ENCODE data around the gene CD84.

CD84 gene

DNA sequence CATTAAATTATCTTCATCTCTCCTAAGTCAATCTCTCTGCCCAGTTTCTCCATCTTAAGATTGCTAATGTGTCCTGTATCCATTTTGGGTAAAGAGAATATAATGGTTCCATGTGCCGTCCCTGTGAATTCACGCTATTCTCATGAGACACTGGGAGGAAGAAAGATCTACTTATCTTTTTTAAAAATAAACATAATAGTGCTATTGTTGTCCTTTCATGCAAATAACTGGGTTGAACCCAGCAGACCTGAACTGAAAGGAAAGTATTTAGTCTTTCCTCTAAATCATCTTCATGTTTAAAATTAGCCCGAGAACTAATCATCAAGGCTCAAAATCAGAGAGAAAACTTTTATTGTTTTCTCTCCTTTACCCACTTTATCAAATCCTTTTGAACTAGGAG lies 45.2 kb upstream of the CD84 start:
- no peak for DNase-seq (ENCODE audit: low read depth, low spot score)
- POLR2A ChIA-PET = no interaction called here

DNA sequence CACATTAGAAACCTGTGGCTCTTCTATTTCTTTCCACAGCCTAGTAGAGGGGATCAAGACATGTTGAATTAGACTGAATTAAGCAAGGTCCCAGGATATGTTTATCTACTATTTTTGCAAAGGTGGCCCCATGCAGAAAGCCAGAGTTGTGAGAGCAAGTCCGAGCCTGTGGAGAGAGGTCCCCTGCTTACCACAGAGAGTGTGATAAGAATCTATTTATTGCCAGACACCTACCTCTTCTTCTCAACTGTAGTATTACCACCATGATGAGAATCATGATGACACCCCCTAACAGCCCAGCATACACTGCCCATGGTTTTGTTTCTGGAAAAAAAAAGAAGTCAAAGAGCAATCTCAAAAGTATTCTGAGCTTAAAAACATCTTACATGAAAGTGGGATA lies 44.6 kb upstream of the CD84 start:
- no peak for DNase-seq (ENCODE audit: low read depth, low spot score)
- TF ChIP-seq, protein P1, sequence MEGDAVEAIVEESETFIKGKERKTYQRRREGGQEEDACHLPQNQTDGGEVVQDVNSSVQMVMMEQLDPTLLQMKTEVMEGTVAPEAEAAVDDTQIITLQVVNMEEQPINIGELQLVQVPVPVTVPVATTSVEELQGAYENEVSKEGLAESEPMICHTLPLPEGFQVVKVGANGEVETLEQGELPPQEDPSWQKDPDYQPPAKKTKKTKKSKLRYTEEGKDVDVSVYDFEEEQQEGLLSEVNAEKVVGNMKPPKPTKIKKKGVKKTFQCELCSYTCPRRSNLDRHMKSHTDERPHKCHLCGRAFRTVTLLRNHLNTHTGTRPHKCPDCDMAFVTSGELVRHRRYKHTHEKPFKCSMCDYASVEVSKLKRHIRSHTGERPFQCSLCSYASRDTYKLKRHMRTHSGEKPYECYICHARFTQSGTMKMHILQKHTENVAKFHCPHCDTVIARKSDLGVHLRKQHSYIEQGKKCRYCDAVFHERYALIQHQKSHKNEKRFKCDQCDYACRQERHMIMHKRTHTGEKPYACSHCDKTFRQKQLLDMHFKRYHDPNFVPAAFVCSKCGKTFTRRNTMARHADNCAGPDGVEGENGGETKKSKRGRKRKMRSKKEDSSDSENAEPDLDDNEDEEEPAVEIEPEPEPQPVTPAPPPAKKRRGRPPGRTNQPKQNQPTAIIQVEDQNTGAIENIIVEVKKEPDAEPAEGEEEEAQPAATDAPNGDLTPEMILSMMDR (IDR thresholded peaks at IDR 0.05; ENCODE audit: insufficient read depth, low read length, missing control alignments) = no peak
- CTCF ChIA-PET = interaction anchor here (0.8 kb wide), 1 partner anchor 17 kb away, joined by 3 read pairs; no protein-coding TSS in a partner anchor
- POLR2A ChIA-PET = no interaction called here
- H3K4me3 ChIP-seq (ENCODE audit: low read depth, low read length) = no peak overlapping the region

More for the DNA sequence above, 45.2 kb upstream of the CD84 start:
- TF ChIP-seq, protein P1 (IDR thresholded peaks at IDR 0.05; ENCODE audit: insufficient read depth, low read length, missing control alignments) = no peak
- H3K4me3 ChIP-seq (ENCODE audit: low read depth, low read length) = no peak overlapping the region
- CTCF ChIA-PET = no interaction called here

- H3K4me3 ChIP-seq (ENCODE audit: low read depth, low read length) = no peak overlapping the region
- CTCF ChIA-PET = interaction anchor here (0.8 to 1.6 kb wide), 2 partner anchors 13 to 16 kb away, joined by 3 to 4 read pairs; no protein-coding TSS in a partner anchor
- no peak for DNase-seq (ENCODE audit: low read depth, low spot score)
- POLR2A ChIA-PET = no interaction called here
- TF ChIP-seq, protein P1 (IDR thresholded peaks at IDR 0.05; ENCODE audit: insufficient read depth, low read length, missing control alignments) = no peak
Observed at GRCh38 chr1:160623227-160623633, 43.9 kb upstream of the CD84 start.

GRCh38 chr1:160622501-160623226 lies 43.4 kb upstream of the CD84 start:
- CTCF ChIA-PET = interaction anchor here (0.8 to 1.6 kb wide), 2 partner anchors 13 to 16 kb away, joined by 3 to 4 read pairs; no protein-coding TSS in a partner anchor
- POLR2A ChIA-PET = no interaction called here
- no peak for DNase-seq (ENCODE audit: low read depth, low spot score)
- TF ChIP-seq, protein P1 (IDR thresholded peaks at IDR 0.05; ENCODE audit: insufficient read depth, low read length, missing control alignments) = no peak
- H3K4me3 ChIP-seq (ENCODE audit: low read depth, low read length) = no peak overlapping the region

DNA sequence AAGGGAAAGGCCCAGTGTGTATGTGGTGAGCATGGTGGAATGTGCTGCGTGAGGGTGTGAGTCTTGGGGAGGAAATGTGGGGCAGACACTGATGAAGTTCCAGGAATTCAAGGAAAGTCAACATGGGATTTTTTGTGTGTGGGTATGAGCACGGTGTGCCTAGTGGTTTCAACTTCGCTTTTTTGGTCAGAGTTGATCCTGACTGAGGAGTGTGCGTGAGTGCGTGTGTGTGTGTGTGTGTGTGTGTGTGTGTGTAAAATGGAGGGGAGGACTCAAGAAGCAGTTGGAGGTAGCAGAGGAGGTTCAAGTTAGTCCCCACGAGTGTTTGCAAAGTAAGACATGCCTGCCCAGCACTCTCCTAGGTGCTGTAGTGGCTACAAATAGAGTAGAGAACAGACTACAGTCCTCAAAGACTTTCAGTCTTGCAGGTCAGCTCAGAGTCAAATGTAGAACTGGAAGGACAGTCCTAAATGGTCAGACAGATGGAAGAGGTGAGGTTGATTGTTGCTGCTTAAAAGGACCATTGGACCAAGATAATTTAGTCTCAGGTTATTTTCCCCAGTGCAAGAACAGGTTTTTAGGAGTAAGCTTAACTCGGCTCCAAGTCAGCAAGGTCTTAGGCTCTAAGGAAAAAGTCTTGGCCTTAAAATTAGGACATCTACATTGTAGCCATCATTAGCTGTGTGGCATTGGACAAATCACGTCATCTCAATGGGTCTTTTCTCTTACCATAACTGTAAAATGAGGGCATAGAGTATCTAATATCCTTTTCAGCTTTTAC lies 42.5 kb upstream of the CD84 start:
- H3K4me3 ChIP-seq (ENCODE audit: low read depth, low read length) = no peak overlapping the region
- ChIA-PET CTCF (interaction anchor here (1.6 kb wide), 1 partner anchor 12 kb away, joined by 4 read pairs; no protein-coding TSS in a partner anchor), POLR2A (no interaction called here)
- no peak for DNase-seq (ENCODE audit: low read depth, low spot score)
- TF ChIP-seq, protein P1 (IDR thresholded peaks at IDR 0.05; ENCODE audit: insufficient read depth, low read length, missing control alignments) = no peak
